HG02623 (cell line): ENCODE results near the gene SPECC1.
"Not testable (repeated sequence)": the region's sequence is repeated elsewhere in the genome, so short reads cannot be mapped to it uniquely, and the experiment has no call there.

ENCODE experiments used
- ATAC-seq: cut with Tn5 transposase; IDR thresholded peaks from one replicate; pipeline ENCODE4 v1.9.1; 2021; ENCODE audit warnings: moderate library complexity; ENCODE audit not compliant: unreplicated experiment

Gene SPECC1

DNA sequence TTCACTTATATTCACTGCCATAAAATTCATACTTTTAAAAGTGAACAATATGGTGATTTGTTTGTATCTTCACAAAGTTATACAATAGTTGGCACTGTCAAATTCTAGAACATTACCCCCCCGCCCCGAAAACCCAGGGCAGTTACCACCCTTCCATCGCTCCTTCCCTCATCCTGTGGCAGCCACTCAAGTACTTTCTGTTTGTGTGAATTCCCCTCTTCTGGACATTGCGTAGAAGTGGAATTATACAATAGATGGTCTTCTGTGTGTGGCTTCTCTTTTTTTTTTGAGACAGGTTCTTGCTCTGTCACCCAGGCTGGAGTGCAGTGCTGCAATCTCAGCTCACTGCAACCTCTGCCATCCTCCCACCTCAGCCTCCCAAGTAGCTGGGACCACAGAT, 58.6 kb downstream of the SPECC1 start:
- ATAC-seq: no peak

DNA sequence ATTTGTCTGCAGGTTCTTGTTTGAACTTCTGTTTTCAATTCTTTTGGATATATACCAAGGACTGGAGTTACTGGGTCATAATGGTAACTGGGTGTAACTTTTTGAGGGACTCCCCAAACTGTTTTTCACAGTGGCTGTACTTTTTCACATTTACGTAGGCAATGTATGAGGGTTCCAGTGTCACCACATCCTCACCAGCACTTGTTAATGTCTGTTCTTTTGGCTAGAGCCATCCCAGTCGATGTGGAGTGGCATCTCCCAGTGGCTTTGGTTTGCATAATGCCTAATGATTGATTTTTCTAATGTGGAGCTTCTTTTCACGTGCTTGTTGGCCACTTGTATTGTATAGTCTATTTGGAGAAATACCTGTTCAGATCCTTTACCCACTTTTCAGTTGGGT, 59.3 kb downstream of the SPECC1 start:
- no peak for ATAC-seq

DNA sequence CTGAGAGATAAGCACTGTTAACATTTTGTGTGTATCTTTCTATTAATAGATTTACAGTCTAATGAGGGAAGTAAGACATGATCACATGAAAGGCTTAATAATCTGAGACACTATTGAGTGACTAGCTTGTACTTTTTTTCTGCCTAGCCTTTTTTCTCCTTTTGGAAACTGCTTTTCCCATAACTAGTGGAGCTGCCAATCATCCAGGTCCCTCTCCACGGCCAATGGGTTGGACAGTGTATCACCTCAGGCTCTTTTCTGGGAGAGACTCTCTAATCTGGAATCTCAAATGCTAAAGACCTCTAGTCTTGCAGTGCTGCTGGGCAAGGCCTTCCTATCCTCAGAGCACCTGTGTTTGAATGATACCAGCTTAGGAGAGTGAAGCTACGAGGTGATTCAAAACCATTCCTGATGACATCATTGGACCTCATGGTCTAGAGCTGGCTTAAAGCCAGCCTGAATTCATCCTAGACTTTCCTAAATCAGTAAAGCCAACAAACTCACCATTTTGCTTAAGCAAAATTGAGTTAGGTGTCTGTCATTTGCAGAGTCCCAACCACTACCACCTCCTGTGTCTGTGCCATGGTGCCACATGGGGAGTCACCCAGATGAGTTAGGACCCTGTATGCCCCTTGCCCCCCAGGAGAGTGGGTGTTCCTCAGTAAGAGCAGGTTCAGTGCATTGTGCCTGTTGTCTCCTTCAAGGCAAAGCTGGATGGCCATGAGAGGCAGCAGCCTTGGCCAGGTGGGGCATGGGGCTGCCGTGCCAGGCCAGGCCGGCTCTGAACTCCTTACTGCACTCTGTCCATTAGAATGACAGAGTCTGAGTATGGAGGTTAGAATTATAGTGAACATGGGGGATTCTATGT, 62.9 kb downstream of the SPECC1 start:
- no peak for ATAC-seq

DNA sequence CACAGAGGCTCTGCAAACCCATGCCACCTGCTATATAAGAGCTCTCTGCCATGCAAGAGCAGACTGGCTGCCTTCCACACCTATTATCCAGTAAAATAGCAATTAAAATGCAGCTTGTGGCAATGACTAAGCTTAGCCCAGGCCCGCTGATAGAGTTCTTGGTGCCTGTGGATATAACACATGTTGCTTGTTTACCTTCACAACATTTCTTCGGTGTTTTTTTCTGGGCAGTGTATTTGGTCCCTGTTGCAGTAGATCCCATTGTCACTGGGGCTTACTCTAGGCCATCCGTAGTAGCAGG, 63.5 kb downstream of the SPECC1 start:
- ATAC-seq: no peak

DNA sequence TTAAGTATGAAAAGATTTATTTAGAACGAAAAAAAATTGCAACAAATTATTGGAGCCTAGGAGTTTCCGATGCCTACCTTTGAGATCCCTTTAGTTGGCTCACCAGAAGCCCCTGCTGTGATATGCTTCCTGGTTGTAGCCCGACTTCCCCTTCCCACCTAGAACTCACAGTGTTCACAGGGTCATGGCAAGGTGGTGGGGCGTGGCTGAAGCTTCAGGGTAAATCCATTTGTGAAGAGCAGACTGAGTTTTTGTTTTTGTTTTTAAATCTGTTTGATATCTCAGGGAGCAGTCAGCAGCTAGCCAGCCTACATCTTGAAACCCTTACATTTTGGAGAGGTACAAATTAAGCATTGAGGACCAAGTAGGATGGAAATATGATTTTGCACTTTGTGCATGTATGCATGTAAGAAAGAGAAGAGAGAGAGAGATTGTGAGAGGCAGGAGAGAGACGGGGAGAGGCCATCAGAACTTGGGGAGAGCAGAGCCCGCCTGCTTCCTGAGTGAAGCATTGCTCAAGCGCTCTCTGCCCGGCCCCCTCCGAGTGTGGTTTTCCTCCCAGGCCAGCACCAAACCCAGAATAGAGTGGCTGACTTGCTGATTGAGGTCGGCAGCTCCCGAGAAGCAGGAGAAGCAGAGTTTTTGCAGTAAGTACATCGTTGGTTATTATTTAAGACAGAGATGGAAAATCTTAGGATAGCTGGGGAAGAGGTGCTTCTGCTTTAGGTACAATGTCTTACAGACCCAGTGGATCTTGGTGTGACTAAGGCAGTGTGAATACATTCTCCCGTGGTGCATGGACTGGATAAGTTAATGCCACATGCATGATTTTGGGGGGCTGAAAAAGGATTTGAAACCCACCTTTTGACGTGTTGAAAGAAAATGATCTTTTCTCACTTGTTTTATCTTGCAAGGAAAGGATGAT, 64.2 kb downstream of the SPECC1 start:
- ATAC-seq: peak; percentile 45

DNA sequence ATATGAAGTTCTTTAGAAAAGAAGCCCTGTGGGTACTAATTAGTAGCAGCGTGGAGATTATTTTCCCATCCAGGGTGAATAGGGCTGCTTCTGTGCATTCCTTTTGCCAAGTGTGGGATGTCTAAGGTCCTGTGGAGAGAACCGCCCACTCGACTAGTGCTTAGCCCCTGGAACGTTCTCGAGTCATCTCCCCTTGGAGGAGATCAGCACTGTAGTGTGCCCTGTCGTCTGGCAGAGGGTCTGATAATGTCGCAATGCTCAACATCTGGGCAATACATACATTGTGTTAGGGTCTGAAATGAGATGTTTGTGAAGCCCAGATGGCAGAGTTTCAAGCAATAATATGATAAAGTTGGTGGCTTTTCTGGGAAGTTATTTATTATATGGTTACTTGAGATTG, 64.8 kb downstream of the SPECC1 start:
- no peak for ATAC-seq

DNA sequence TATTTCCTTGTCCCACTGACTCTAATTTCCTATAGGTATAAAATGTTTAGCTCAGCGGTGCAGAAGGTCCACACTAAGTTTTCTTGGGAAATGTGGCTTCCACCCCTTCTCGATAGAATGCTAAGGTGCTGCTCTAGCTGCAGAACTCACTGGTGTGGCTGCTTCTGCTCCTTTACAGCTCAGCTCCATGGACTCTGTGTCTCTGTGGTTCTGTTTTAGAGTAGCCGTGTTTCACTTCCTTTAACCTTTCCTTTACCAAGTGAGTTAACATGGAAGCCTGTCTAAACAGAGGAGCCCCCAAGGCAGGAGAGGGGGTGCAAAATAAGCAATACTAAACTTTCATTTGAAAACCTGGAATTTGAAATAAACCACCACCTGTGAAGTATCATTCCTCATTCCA, 65.3 kb downstream of the SPECC1 start:
- ATAC-seq: no peak

DNA sequence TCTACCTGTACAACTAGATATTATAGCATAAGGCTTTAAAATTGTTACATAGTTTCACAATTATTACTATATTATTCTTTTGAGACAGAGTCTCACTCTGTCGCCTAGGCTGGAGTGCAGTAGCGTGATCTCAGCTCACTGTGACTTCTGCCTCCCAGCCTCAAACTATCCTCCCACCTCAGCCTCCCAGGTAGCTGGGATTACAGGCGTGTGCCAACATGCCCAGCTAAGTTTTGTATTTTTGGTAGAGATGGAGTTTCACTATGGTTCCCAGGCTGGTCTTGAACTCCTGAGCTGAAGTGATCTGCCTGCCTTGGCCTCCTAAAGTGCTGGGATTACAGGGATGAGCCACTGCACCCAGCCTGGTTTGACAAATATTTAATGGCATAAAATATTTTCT, 67.0 kb downstream of the SPECC1 start:
- not testable (repeated sequence) for ATAC-seq

DNA sequence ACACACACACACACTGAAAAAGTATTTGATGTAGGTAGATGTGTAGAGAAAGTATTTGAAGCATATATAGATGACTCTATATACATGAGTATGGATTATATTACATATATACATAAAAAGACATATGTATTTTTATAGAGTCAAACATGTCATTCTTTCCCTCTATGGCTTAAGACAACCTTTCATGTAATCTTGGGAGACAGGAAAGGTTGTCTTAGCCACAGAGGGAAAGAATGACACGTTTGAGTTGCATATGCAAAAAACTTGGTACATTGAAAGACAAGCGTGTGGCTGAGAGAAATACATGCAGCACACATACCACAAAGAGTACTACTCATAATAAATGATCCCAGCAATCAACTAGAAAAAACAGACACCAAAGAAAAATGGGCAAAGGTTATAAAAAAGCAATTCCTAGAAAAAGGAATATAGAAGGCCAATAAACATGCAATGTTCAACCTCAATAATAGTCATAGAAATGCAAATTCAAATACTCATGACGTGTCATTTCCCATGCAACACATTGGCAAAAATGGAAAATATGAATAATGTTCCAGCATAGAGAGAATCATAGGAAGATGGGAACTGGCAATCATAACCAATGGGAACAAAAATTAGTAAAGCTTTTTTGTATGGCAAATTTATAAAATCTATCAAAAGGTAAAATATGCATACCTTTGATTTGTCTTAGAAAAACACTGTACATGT, 69.0 kb downstream of the SPECC1 start:
- no peak for ATAC-seq

DNA sequence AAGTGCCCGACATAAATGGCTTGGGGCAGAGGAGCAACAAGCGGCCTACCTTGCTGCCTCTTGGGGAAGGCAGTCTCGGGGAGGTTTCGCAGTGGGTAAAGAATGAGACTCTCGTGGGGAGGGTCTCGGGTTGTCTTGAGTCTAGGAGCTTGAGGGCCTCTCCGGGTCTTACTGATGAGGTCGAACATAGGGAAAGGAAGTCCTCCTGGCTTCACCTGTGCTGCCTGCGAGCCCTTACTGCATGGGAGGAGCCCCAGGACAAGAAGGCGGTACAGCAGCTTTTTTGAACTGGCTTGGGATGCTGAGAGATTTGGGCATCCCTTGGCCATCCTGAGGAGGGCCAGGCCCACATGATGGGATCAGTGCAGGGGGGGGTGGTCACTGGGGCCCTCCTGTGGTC, 71.4 kb downstream of the SPECC1 start:
- ATAC-seq: no peak

DNA sequence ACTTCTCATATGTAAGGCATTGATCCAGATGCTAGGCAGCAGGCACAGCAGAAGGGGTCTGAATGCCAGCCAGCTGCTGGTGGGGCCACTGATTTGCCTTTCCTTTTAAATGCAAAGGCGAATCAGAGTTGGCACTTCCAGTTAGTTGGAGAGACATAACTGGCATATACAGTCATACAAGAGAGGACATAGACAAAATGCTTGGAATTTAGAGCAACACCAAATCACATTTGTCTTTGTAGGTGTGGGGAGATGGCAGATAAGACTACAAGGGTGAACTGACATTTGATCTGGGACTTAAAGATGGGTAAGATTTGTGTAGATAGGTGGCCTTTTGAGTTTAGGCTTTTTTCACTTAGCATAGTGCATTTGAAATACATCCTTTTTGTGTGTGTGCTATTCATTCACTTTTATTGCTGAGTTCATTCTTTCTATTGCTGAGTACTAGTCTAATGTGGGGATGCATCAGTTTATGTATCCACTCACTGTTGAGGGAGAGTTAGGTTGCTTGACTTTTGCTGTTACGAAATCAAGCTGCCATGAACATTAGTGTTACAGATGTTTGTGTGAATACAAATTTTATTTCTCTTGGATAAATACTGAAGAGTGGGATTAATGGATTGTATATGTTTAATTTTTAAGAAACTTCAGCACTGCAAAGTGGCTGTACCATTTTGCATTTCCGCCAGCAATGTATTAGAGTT, 74.1 kb downstream of the SPECC1 start:
- no peak for ATAC-seq

DNA sequence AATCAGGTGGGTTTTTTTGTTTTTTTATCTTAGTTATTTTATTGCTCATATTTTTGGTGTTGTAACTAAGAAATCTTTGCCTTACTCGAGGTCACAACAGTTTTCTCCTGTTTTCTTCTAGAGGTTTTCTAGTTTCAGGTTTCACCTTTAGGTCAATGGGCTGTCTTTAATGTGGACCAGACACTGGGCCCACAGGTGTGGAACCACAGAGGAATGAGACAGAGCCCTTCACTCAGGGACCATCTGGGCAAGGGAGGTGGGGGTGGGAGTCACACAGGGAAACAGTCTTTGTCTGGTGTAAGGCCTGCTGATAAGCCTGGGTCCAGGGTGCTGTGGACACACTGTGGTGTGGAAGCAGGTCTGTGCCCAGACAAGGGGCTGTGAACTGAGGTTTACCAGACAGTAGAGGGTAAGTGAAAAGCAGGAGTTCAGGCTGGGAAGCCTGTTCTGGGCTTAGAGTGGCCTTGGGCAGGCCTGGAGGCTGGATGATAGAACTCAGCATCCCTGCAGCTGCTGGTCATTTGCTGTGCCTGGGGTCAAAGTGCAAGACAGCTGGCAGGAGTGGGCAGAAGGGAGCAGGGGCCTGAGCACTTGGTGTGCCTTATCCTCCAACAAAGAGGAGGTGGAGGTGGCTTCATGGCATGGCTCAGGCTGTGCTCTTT, 75.6 kb downstream of the SPECC1 start:
- ATAC-seq: no peak

DNA sequence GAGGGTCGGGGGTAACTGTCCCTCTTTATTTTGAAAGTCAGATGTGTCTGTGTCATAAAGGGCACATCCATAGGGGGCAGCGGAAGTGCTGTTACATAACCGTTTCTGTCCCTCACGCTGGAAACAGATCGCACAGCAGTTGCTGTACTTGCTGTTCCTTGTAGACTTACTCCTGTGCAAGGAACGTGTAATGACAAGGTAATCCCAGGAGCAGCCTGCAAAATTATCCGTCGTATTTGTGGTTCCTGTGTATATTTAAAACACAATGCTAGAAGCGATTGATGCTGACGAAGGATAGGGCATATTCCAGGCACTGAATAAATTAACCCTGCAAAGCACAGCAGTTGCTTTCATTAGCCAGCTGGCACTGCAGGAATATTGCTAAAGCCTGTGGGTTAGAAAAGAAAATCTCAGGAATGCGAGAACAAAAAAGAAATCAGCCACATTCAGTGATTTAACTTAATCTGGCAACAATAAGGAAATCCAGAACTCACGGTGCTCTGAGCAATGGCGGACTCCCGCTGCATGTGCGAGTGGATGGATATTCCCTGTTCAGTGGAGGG, 76.2 kb downstream of the SPECC1 start:
- no peak for ATAC-seq

DNA sequence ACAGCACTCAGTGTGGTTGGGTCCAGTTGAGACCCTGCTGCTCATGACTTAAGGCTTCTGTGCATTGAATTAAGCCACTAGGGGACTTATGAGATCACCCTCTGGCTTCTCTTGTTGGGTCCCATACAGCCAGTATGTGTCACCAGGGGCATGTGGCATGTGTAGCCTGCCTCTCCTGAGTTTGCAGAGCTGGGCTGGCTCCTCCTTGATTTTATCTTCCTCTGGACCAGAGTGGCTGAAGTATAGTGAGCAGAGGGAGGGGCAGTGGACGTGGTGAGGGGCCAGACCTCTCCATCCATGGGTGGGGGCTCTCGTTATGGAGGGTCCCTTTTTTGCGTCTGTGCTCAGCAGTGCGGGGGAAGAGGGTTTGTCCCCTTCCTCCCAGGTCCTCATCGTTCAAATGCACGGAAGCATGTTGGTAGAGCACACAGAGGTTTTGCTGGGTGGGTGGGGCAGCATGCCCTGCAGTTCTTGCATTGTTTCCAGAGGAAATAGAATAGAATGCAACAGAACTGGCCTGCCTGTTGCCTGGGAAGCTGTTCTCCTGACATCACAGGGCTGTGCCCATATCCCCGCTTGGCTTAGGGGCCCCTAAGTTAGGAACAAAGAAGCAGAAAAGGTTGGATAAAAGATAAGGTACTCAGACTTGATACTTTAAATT, 77.4 kb downstream of the SPECC1 start:
- ATAC-seq: no peak

DNA sequence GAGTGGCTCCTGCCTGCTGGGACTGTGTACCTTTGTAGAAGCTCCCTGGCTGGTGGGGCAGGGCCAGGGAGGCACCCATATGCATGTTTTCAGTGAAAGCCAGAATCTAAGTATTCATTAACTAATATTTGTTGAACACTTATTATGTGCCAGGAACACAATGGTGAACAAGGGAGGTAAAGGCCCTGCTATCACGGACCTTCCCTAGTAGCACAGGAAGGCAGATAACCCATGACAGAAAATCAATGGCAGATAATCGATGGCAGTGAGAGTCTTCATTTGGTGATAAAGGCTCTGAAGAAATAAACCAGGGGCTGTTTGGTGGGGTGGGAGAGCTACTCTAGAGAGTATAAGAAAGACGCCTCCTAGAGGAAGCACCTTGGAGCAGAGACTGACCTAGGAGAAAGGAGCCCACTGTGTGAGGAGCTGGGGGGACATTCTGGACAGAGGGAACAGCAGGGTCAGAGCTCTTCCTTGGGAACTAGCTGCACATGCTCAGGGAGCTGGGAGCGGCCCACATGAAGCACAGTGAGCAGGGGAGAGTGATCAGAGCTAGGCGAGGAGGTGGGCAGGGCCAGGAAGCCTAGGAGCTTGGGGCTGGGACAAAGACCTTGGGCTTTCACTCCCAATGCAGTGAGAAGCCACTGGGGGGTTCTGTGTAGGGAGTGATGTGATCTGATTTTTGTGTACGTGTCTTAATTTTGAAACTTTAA, 78.5 kb downstream of the SPECC1 start:
- no peak for ATAC-seq

DNA sequence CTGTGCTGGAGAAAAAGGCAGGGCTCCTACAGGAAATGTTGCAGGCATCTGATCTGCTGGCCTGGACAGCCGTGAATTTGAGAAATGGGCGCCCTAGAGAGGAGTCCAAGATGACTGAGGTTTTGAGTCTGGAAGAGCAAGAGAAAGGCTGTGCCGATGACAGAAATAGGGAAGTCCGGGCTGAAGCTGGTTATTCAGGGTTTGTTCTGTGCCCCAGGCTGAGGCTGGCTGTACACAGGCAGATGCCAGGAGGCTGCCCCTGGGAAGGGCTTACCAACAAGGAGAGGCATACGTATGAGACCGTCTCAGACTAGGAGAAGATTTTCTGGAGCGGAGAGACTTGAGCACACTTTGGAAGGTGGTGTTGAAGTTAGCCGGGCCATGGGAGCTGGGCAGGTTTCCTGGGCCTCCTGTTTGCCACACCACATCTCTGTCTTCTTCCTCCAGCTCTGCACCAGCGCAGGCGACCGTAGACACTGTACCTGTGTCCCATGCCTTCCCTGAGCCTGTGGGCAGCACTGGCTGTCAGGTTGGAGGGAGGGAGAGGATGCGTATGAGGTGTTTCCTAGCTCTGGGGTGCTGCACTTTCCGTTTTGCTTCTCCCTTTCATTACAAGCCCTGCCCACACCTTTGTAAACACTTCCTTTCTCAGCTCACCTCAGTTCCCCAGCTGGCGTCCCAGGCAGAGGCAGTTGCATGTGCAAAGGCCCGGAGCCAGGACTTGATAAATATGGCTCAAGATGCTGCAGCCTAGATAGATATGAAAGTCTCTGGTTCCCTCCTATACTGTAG, 80.8 kb downstream of the SPECC1 start:
- ATAC-seq: no peak

DNA sequence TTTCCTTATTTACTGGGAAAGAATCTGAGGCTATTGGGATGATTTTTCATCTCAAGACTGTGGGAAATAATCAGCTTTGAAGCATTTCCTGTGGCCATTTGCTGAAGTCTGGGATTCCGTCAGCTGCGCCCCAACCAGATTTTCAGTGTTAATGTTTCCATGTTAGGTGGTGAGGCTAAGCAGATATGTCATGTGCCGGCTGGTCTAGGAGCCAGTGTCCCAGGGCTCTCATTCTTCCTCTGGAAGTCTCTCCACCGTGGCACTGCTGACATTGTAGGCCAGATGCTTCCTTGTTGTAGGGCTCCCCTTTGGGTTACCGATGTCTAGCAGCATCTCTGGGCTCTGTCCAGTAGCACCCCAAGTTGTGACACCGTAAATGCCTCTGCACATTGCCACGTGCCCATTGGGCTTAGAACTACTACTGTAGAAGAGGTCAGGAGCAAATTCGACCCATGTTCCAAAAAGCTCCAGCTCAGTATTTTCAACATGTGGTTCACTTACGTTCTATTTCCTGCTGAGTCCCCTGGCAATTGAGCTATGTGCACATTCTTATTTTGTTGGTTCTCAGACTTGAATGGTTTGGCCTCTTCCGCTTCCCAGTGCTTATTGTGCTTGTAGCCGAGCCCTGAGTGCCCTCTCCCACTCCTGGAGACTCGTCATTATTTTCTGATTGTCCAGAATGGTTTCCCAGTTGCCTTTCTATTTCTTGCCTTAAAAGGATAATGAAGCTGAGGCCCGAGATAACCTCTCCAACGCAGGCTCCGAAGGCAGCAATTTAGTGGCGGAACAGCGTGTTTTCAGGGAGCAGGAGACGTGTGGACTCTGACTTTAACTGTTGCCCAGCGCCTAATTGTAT, 82.2 kb downstream of the SPECC1 start:
- ATAC-seq: no peak
